GM12878 (cell line): ENCODE results near the gene ERMARD. TPM values are rescaled to one million over a fixed set of nuclear protein-coding genes. Genes with fewer than 3 reads are reported as not detected.

Experiments used
- ATAC-seq: fragments of 200-7000 bp; cut with Tn5 transposase; 3 replicates; pipeline ENCODE4 v1.9.1; 2020; ENCODE audit warnings: mild to moderate bottlenecking, moderate library complexity
- BruUV-seq: library from RNA; stranded (reverse); fragments of 400-500 nt; replicated peaks from 2 replicates; lab custom pipeline; 2021; lab: Mats Ljungman, UMichigan
- CTCF ChIA-PET: fragments of 300-600 bp; sonication (Branson Sonifier 250); formaldehyde crosslinking; extraction: SDS; loops from one replicate; lab custom pipeline; 2021; ENCODE audit warnings: inconsistent platforms; lab: Yijun Ruan, JAX
- POLR2A ChIA-PET: fragments of 350-600 bp; formaldehyde crosslinking; extraction: SDS; loops from one replicate; lab custom pipeline; 2021; ENCODE audit warnings: inconsistent platforms; lab: Charles Lee
- RAD21 ChIA-PET: fragments of 300-600 bp; sonication (Branson Sonifier 250); formaldehyde crosslinking; loops from one replicate; lab custom pipeline; 2023; ENCODE audit warnings: antibody characterized with exemption; ENCODE audit not compliant: unreplicated experiment; lab: Charles Lee
- SMC1A ChIA-PET: fragments of 300-600 bp; sonication (Branson Sonifier 250); formaldehyde crosslinking; loops from one replicate; lab custom pipeline; 2023; ENCODE audit not compliant: unreplicated experiment, uncharacterized antibody; lab: Charles Lee
- DNase-seq: peaks from one replicate; pipeline ENCODE4 v3.0.0-alpha.2; 2011; ENCODE audit warnings: low read depth, low spot score
- FAIRE-seq: peaks from 3 replicates; lab custom pipeline; 2011; peaks lifted over from hg19 to GRCh38; lab: Jason Lieb, UNC
- H2AFZ ChIP-seq: 2 replicates; pipeline ENCODE4 v1.6.0; 2011; ENCODE audit warnings: low read depth, low read length, control low read depth; ENCODE audit not compliant: control insufficient read depth
- H3K27ac ChIP-seq: 2 replicates; pipeline ENCODE4 v1.5.1; 2011; ENCODE audit warnings: control low read depth; ENCODE audit not compliant: control insufficient read depth, insufficient read depth
- H3K27me3 ChIP-seq, 2 experiments: replicated peaks in 1 of 2; 2 replicates each; pipeline versions ENCODE4 v1.6.0 to v1.6.1; 2011; ENCODE audit warnings: low read length in 1 of 2; ENCODE audit not compliant: control insufficient read depth in 2 of 2, insufficient read depth in 2 of 2
- H3K36me3 ChIP-seq, 2 experiments: 2 replicates each; pipeline ENCODE4 v1.5.1; 2011; ENCODE audit warnings: low read length in 1 of 2; ENCODE audit not compliant: control insufficient read depth in 2 of 2, insufficient read depth in 2 of 2
- H3K4me1 ChIP-seq: 2 replicates; pipeline ENCODE4 v1.6.1; 2011; ENCODE audit warnings: mild to moderate bottlenecking, low read length, moderate library complexity, mixed read lengths; ENCODE audit not compliant: control insufficient read depth, insufficient read depth
- H3K4me2 ChIP-seq: 2 replicates; pipeline ENCODE4 v1.6.0; 2011; ENCODE audit warnings: control low read depth; ENCODE audit not compliant: control insufficient read depth, insufficient read depth
- H3K4me3 ChIP-seq: fragments of 200-600 bp; sonication (generic); 2 replicates; pipeline ENCODE4 v1.5.1; 2016
- H3K79me2 ChIP-seq: 2 replicates; pipeline ENCODE4 v1.6.0; 2011; ENCODE audit warnings: low read length; ENCODE audit not compliant: control insufficient read depth, insufficient read depth
- H3K9ac ChIP-seq: 2 replicates; pipeline ENCODE4 v1.8.0; 2011; ENCODE audit warnings: low read length, control low read depth, mixed read lengths; ENCODE audit not compliant: control insufficient read depth, insufficient read depth
- H3K9me3 ChIP-seq: replicated peaks from 3 replicates; pipeline ENCODE4 v1.5.1; 2011; ENCODE audit warnings: mild to moderate bottlenecking, low read length; ENCODE audit not compliant: control insufficient read depth, insufficient read depth
- H4K20me1 ChIP-seq: 2 replicates; pipeline ENCODE4 v1.6.0; 2011; ENCODE audit not compliant: control insufficient read depth, insufficient read depth
- BCL11A ChIP-seq: IDR thresholded peaks from 2 replicates; pipeline ENCODE4 v1.6.1; 2011; ENCODE audit warnings: low read depth, low read length
- CBX5 ChIP-seq: sonication (generic); IDR thresholded peaks from 2 replicates; pipeline ENCODE4 v1.6.1; 2016; ENCODE audit warnings: low read depth, moderate library complexity, mild to moderate bottlenecking, inconsistent platforms
- CHD1 ChIP-seq: IDR thresholded peaks from 2 replicates; pipeline ENCODE4 v1.6.1; 2012; ENCODE audit warnings: low read depth, low read length, improper control_type of control experiment
- DPF2 ChIP-seq: fragments of 450-650 bp; IDR thresholded peaks from 2 replicates; pipeline ENCODE4 v1.6.1; 2017; ENCODE audit warnings: mild to moderate bottlenecking
- EZH2 ChIP-seq: IDR thresholded peaks from 2 replicates; pipeline ENCODE4 v1.6.1; 2012; ENCODE audit warnings: low read depth, mild to moderate bottlenecking, control low read depth, inconsistent platforms, low read length, borderline replicate concordance; ENCODE audit not compliant: control insufficient read depth
- HDGF ChIP-seq: fragments of 450-650 bp; IDR thresholded peaks from 2 replicates; pipeline ENCODE4 v1.6.1; 2016; ENCODE audit warnings: antibody characterized with exemption
- POU2F2 ChIP-seq: IDR thresholded peaks from 3 replicates; pipeline ENCODE4 v1.6.1; 2011; ENCODE audit warnings: low read depth, mild to moderate bottlenecking, low read length, borderline replicate concordance
- RB1 ChIP-seq: fragments of 450-650 bp; formaldehyde crosslinking; IDR thresholded peaks from 2 replicates; pipeline ENCODE4 v1.6.1; 2017; ENCODE audit warnings: mild to moderate bottlenecking, borderline replicate concordance
- SMARCA5 ChIP-seq: fragments of 450-650 bp; IDR thresholded peaks from 2 replicates; pipeline ENCODE4 v1.6.1; 2017; ENCODE audit warnings: mild to moderate bottlenecking
- STAT1 ChIP-seq: fragments of 450-650 bp; conservative IDR thresholded peaks from 2 replicates; pipeline ENCODE4 v1.6.1; 2014; ENCODE audit warnings: antibody characterized with exemption, mild to moderate bottlenecking
- WGBS: methylation state at CpG from one replicate; pipeline ENCODE4 v1.1.6; 2016; ENCODE audit warnings: low lambda C conversion rate; ENCODE audit not compliant: insufficient replicate concordance, insufficient coverage; ENCODE audit errors: missing lambda C conversion rate; 5-methylcytosine and 5-hydroxymethylcytosine counted together
- in situ Hi-C: fragments of 300-500 bp; cut with MboI; formaldehyde crosslinking; loops from 9 replicates; pipeline ENCODE4 v1.14.3; 2018; ENCODE audit warnings: mixed read lengths
- intact Hi-C: fragments of 100-400 bp; cut with micrococcal nuclease; formaldehyde crosslinking; loops from one replicate; pipeline ENCODE4 v1.14.2; 2022; ENCODE audit not compliant: unreplicated experiment
- polyA plus RNA-seq, 11 experiments: library from polyadenylated mRNA; depleted of rRNA in 4 of 11; unstranded in 6 of 11; stranded (reverse) in 5 of 11; fragments of >200 nt; fragmentation: Nextera tagmentation in 4 of 11; fragmentation: Illumina TruSeq in 1 of 11; extraction: Ambion mirVana in 4 of 11; extraction: Trizol in 1 of 11; gene quantifications; 1 replicate in 1 of 11; 2 replicates in 10 of 11; pipeline versions ENCODE4 v1.2.1 to v1.2.3, GENCODE V29; 2011 to 2016; ENCODE audit warnings: inconsistent platforms in 2 of 11, missing spikeins in 2 of 11, low read depth in 1 of 11
- total RNA-seq, 4 experiments: library from RNA; depleted of rRNA in 3 of 4; stranded (reverse); fragments of >200 nt in 3 of 4; fragmentation: Illumina TruSeq in 1 of 4; extraction: Trizol in 1 of 4; gene quantifications; 2 replicates each; pipeline versions ENCODE4 v1.2.1 to v1.2.3, GENCODE V29; 2013 to 2021
- TF ChIP-seq, protein P1 (sequence below), 3 experiments: IDR thresholded peaks in 2 of 3; conservative IDR thresholded peaks in 1 of 3; 2 replicates each; pipeline ENCODE4 v1.5.1; 2011; ENCODE audit warnings: low read depth in 3 of 3, low read length in 3 of 3, mild to moderate bottlenecking in 3 of 3, control low read depth in 2 of 3, moderate library complexity in 2 of 3, inconsistent platforms in 1 of 3, mixed read lengths in 1 of 3; ENCODE audit not compliant: control insufficient read depth in 2 of 3, insufficient read depth in 1 of 3; ENCODE audit errors: extremely low read depth in 1 of 3
- TF ChIP-seq, protein P2 (sequence below): fragments of 150-350 bp; IDR thresholded peaks from 2 replicates; pipeline ENCODE4 v1.6.1; 2014; ENCODE audit warnings: mild to moderate bottlenecking, low read depth, low read length
- TF ChIP-seq, protein P3 (sequence below): IDR thresholded peaks from 2 replicates; pipeline ENCODE4 v1.6.1; 2012; ENCODE audit warnings: low read depth, low read length, improper control_type of control experiment

ERMARD gene
- total and polyA plus RNA-seq, 10 of the 15 experiments (the other 5 are each of a cell fraction or from before 2014, with no cell fraction given), result 24.4 to 63.3 (median 34.1) TPM

DNA sequence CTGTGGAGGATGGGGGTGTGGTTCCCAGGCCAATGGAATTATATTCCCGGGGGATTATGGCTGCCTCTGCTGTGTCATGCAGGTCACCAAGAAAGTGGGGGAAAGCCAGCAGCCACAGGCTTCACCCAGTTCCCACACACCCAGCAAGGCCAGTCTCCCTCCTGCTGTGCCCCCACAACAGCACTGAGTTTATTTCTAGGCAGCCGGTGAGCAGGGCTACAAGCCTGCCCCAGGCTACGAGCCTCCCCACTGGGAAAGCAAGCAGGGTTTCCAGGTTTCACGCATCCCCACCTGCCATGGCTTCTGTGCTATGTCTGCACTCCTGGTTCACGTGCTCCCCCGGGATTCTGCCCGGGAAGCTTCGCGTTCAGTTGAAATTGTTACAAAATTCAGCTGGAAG, 72.6 kb downstream of the ERMARD start:
- RAD21 ChIA-PET, result no interaction called here
- DNase-seq (no peak), ATAC-seq (no peak), FAIRE-seq (no peak)
- Histone ChIP-seq H3K36me3 (no peaks in the 10 kb centered on the region), H3K9me3 (no peaks in the 10 kb centered on the region; the same call in 2 of the 3 replicates), H3K9ac (no peak overlapping the region), H3K4me1 (no peaks in the 10 kb centered on the region), H3K4me2 (no peak overlapping the region), H3K79me2 (no peaks in the 10 kb centered on the region), H3K27me3 (0 out of 4 replicates have a peak, but pooled peaks cover 0 to 5% of the 10 kb centered on the region in 2 experiments), H3K4me3 (no peak overlapping the region), H2AFZ (no peak overlapping the region), H3K27ac (no peak overlapping the region), H4K20me1 (no peaks in the 10 kb centered on the region)
- intact Hi-C loops, result no loop called here
- WGBS, result 53% methylated on average over 9 of the region's 9 CpGs
- CTCF ChIA-PET, result interaction anchor here (1.0 kb wide), 1 partner anchor 34 kb away, joined by 4 read pairs; no protein-coding TSS in a partner anchor
- no peak for TF ChIP-seq SMARCA5
- POLR2A ChIA-PET, result no interaction called here
- in situ Hi-C loops, result no loop called here
- no TSS peak for BruUV-seq
- SMC1A ChIA-PET, result interaction anchor here (0.6 kb wide), 1 partner anchor 13 kb away, joined by 3 read pairs; no protein-coding TSS in a partner anchor

DNA sequence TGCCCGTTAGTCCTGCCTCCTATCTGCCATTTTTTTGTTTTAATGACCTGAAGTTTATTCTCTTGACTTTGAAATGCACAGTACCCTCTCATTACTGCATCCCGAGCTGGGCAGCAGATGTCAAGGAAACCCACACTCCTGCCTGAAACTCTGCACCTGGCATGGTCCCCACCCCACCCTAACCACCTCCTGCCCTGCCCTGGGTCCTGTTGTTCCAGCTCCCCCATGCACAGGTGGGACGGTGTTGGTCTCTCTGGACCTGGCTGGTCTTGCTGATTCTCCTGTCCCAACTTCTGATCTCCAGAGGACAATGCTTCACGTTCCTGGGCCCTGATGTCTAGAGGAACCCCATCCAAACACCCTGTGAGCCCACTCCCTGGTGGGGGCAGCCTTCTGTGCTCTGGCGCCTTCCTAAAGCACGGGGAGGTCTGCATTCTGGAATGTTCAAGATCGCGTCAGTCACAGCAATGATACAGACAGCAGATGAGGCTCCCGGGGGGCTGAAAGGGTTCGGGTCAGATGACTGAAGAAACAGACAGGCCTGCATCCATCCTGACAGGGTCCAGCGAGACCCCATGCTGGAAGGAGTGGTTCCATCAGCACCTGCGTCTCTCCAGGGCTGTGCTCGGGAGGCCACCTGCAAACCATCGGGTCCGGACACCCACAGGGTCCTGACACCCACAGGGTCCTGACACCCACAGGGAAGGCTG, 73.6 kb downstream of the ERMARD start:
- no peak for DNase-seq
- Histone ChIP-seq H3K4me1 (no peaks in the 10 kb centered on the region), H3K27ac (no peak overlapping the region), H3K4me2 (no peak overlapping the region), H3K9me3 (no peaks in the 10 kb centered on the region; the same call in 2 of the 3 replicates), H2AFZ (no peak overlapping the region), H3K36me3 (no peaks in the 10 kb centered on the region), H4K20me1 (no peaks in the 10 kb centered on the region), H3K27me3 (0 out of 4 replicates have a peak, but pooled peaks cover 0 to 5% of the 10 kb centered on the region in 2 experiments), H3K4me3 (no peak overlapping the region), H3K9ac (no peak overlapping the region), H3K79me2 (no peaks in the 10 kb centered on the region)
- ChIA-PET SMC1A (no interaction called here), POLR2A (no interaction called here), CTCF (no interaction called here), RAD21 (no interaction called here)
- no TSS peak for BruUV-seq
- in situ Hi-C loops, result no loop called here
- WGBS, result 49% methylated on average over 15 of the region's 15 CpGs
- FAIRE-seq, result no peak
- intact Hi-C loops, result no loop called here
- no peak for ATAC-seq
- TF ChIP-seq EZH2 (no peak), BCL11A (no peak), STAT1 (no peak), POU2F2 (no peak), HDGF (no peak), DPF2 (no peak), CHD1 (no peak), RB1 (no peak), CBX5 (no peak)
- TF ChIP-seq, protein P1, sequence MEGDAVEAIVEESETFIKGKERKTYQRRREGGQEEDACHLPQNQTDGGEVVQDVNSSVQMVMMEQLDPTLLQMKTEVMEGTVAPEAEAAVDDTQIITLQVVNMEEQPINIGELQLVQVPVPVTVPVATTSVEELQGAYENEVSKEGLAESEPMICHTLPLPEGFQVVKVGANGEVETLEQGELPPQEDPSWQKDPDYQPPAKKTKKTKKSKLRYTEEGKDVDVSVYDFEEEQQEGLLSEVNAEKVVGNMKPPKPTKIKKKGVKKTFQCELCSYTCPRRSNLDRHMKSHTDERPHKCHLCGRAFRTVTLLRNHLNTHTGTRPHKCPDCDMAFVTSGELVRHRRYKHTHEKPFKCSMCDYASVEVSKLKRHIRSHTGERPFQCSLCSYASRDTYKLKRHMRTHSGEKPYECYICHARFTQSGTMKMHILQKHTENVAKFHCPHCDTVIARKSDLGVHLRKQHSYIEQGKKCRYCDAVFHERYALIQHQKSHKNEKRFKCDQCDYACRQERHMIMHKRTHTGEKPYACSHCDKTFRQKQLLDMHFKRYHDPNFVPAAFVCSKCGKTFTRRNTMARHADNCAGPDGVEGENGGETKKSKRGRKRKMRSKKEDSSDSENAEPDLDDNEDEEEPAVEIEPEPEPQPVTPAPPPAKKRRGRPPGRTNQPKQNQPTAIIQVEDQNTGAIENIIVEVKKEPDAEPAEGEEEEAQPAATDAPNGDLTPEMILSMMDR (IDR thresholded peaks at IDR 0.05 in 2 of 3, conservative IDR thresholded peaks at IDR 0.05 in 1 of 3; ENCODE audit: control insufficient read depth in 2 of 3, extremely low read depth in 1 of 3, insufficient read depth in 1 of 3, low read depth in 3 of 3, low read length in 3 of 3), result no peak
- TF ChIP-seq, protein P2, sequence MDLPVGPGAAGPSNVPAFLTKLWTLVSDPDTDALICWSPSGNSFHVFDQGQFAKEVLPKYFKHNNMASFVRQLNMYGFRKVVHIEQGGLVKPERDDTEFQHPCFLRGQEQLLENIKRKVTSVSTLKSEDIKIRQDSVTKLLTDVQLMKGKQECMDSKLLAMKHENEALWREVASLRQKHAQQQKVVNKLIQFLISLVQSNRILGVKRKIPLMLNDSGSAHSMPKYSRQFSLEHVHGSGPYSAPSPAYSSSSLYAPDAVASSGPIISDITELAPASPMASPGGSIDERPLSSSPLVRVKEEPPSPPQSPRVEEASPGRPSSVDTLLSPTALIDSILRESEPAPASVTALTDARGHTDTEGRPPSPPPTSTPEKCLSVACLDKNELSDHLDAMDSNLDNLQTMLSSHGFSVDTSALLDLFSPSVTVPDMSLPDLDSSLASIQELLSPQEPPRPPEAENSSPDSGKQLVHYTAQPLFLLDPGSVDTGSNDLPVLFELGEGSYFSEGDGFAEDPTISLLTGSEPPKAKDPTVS, result no peak
- TF ChIP-seq, protein P3, sequence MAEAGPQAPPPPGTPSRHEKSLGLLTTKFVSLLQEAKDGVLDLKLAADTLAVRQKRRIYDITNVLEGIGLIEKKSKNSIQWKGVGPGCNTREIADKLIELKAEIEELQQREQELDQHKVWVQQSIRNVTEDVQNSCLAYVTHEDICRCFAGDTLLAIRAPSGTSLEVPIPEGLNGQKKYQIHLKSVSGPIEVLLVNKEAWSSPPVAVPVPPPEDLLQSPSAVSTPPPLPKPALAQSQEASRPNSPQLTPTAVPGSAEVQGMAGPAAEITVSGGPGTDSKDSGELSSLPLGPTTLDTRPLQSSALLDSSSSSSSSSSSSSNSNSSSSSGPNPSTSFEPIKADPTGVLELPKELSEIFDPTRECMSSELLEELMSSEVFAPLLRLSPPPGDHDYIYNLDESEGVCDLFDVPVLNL, result no peak
